Osteocyte (in vitro differentiated cells): ENCODE results near the gene ERP44. TPM values are rescaled to one million over a fixed set of nuclear protein-coding genes. Genes with fewer than 3 reads are reported as not detected.

Experiments used
- DNase-seq: peaks from one replicate; pipeline ENCODE4 v3.0.0; 2021; ENCODE audit warnings: mixed read lengths; ENCODE audit not compliant: unreplicated experiment; ENCODE audit errors: extremely low spot score
- H3K27ac Mint-ChIP-seq: one replicate; pipeline ENCODE4 v1.8.0; 2021; ENCODE audit warnings: mild to moderate bottlenecking, mixed read lengths; ENCODE audit not compliant: unreplicated experiment
- H3K27me3 Mint-ChIP-seq: one replicate; pipeline ENCODE4 v1.8.0; 2021; ENCODE audit warnings: mixed read lengths; ENCODE audit not compliant: unreplicated experiment
- H3K36me3 Mint-ChIP-seq: one replicate; pipeline ENCODE4 v1.8.0; 2021; ENCODE audit warnings: mixed read lengths; ENCODE audit not compliant: unreplicated experiment
- H3K4me1 Mint-ChIP-seq: one replicate; pipeline ENCODE4 v1.8.0; 2021; ENCODE audit warnings: mixed read lengths; ENCODE audit not compliant: unreplicated experiment
- H3K4me3 Mint-ChIP-seq: one replicate; pipeline ENCODE4 v1.8.0; 2021; ENCODE audit warnings: mild to moderate bottlenecking, moderate library complexity, mixed read lengths; ENCODE audit not compliant: unreplicated experiment
- H3K9me3 Mint-ChIP-seq: one replicate; pipeline ENCODE4 v1.8.0; 2021; ENCODE audit warnings: mixed read lengths; ENCODE audit not compliant: unreplicated experiment
- total RNA-seq: library from RNA; stranded (reverse); gene quantifications from 2 replicates; pipeline ENCODE4 v1.2.1, GENCODE V29; 2021
- TF ChIP-seq, protein P1 (sequence below): fragments of 200-600 bp; sonication (generic); IDR thresholded peaks from 2 replicates; pipeline ENCODE4 v1.5.0; 2021; ENCODE audit warnings: antibody characterized with exemption, mild to moderate bottlenecking, moderate library complexity

Gene ERP44
- total RNA-seq, 1 donor from 2014 or later: 24.7 TPM

DNA sequence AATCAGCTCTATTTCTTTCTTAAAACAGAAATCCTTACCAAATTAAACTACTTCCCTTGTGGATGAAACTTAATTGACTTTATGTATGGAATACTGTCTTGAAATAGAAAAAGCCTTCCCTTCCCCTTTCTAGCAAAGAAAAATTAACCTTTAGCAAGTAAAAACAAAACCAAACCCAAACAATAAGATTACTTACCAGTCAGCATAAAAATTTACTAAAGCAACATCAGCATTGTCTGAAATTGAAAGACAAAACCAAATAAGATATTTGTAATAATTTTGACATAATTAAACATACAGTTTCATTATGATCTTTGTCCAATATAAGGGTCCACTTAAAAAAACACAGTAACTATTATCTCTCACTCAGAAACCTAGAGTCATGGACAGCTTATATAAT is 41.2 kb downstream of the ERP44 start:
- H3K27me3 Mint-ChIP-seq: no peaks in the 10 kb centered on the region
- TF ChIP-seq, protein P1, sequence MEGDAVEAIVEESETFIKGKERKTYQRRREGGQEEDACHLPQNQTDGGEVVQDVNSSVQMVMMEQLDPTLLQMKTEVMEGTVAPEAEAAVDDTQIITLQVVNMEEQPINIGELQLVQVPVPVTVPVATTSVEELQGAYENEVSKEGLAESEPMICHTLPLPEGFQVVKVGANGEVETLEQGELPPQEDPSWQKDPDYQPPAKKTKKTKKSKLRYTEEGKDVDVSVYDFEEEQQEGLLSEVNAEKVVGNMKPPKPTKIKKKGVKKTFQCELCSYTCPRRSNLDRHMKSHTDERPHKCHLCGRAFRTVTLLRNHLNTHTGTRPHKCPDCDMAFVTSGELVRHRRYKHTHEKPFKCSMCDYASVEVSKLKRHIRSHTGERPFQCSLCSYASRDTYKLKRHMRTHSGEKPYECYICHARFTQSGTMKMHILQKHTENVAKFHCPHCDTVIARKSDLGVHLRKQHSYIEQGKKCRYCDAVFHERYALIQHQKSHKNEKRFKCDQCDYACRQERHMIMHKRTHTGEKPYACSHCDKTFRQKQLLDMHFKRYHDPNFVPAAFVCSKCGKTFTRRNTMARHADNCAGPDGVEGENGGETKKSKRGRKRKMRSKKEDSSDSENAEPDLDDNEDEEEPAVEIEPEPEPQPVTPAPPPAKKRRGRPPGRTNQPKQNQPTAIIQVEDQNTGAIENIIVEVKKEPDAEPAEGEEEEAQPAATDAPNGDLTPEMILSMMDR: no peak
- no peak overlapping the region for H3K27ac Mint-ChIP-seq
- peaks cover 8% of the 10 kb centered on the region for H3K4me1 Mint-ChIP-seq
- no peak overlapping the region for H3K4me3 Mint-ChIP-seq
- no peak for DNase-seq
- no peaks in the 10 kb centered on the region for H3K9me3 Mint-ChIP-seq
- peaks cover 19% of the 10 kb centered on the region for H3K36me3 Mint-ChIP-seq

- H3K27me3 Mint-ChIP-seq: no peaks in the 10 kb centered on the region
- DNase-seq: no peak
- H3K4me3 Mint-ChIP-seq: no peak overlapping the region
- no peak overlapping the region for H3K27ac Mint-ChIP-seq
- no peaks in the 10 kb centered on the region for H3K9me3 Mint-ChIP-seq
- TF ChIP-seq, protein P1: no peak
- peaks cover 8% of the 10 kb centered on the region for H3K4me1 Mint-ChIP-seq
- H3K36me3 Mint-ChIP-seq: peaks cover 26% of the 10 kb centered on the region
Measured at GRCh38 chr9:100056561-100056960, 42.2 kb downstream of the ERP44 start.

DNA sequence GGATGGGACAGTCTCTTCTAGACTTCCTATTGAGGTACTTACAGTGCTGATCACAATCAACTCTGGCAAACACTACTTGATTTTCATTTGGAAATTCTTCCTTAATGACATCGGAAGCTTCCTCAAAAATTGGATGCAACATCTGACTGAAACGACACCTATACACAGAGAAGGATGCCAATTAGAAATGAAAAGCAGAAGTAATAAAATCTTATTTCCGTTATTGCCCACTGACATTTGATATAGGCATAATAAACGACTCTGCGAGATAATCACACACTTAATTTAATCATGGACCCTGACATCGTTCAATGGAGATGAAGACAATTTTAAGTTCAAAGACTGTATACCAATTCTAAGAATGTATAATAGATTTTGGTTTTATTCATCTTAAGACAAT is 46.4 kb downstream of the ERP44 start:
- Mint-ChIP-seq H3K27me3 (no peaks in the 10 kb centered on the region), H3K27ac (no peak overlapping the region), H3K9me3 (no peaks in the 10 kb centered on the region), H3K4me1 (peaks cover 7% of the 10 kb centered on the region), H3K36me3 (peaks cover 32% of the 10 kb centered on the region), H3K4me3 (no peak overlapping the region)
- TF ChIP-seq, protein P1: no peak
- no peak for DNase-seq

GRCh38 chr9:100049551-100049950 is 49.2 kb downstream of the ERP44 start:
- Mint-ChIP-seq H3K4me3 (no peak overlapping the region), H3K36me3 (peaks cover 39% of the 10 kb centered on the region), H3K27ac (no peak overlapping the region), H3K9me3 (peaks cover 8% of the 10 kb centered on the region), H3K27me3 (no peaks in the 10 kb centered on the region), H3K4me1 (peaks cover 7% of the 10 kb centered on the region)
- TF ChIP-seq, protein P1: no peak
- no peak for DNase-seq

GRCh38 chr9:100038472-100038871 is 60.3 kb downstream of the ERP44 start:
- Mint-ChIP-seq H3K27me3 (no peaks in the 10 kb centered on the region), H3K9me3 (peaks cover 39% of the 10 kb centered on the region), H3K36me3 (peaks cover 42% of the 10 kb centered on the region), H3K27ac (no peak overlapping the region), H3K4me3 (no peak overlapping the region), H3K4me1 (no peaks in the 10 kb centered on the region)
- DNase-seq: no peak
- TF ChIP-seq, protein P1: no peak
